CD4-positive, alpha-beta T cell treated with Interleukin-17A for 4 hours (primary cell): ENCODE measurements around the gene RWDD3.

ENCODE experiments used
- DNase-seq: peaks from one replicate; pipeline ENCODE4 v3.0.0-alpha.2; 2020; ENCODE audit warnings: mixed read lengths

RWDD3 gene

GRCh38 chr1:95287081-95287480 lies 53.1 kb downstream of the RWDD3 start:
- DNase-seq: no peak

GRCh38 chr1:95287825-95288224 lies 53.8 kb downstream of the RWDD3 start:
- DNase-seq: no peak
